OCI-LY7 (cell line): ENCODE data around the gene FCHSD2. TPM values are rescaled to one million over a fixed set of nuclear protein-coding genes. Genes with fewer than 3 reads are reported as not detected.

Experiments
- BruUV-seq: library from RNA; stranded (reverse); fragments of 400-500 nt; replicated peaks from 2 replicates; lab custom pipeline; 2021; lab: Mats Ljungman, UMichigan
- CTCF ChIA-PET: fragments of 300-600 bp; sonication (Branson Sonifier 250); formaldehyde crosslinking; loops from one replicate; lab custom pipeline; 2022; ENCODE audit warnings: antibody characterized with exemption; ENCODE audit not compliant: unreplicated experiment; lab: Charles Lee
- POLR2A ChIA-PET: fragments of 300-600 bp; sonication (Branson Sonifier 250); formaldehyde crosslinking; loops from one replicate; lab custom pipeline; 2022; ENCODE audit warnings: antibody characterized with exemption; lab: Charles Lee
- DNase-seq: peaks from one replicate; pipeline ENCODE4 v3.0.0-alpha.2; 2015; ENCODE audit warnings: low spot score
- H2AFZ ChIP-seq: fragments of 200-600 bp; sonication (generic), shearing (Covaris generic); 2 replicates; pipeline ENCODE4 v1.6.1; 2014; ENCODE audit warnings: mild to moderate bottlenecking, antibody characterized with exemption, low read length, moderate library complexity
- H3K27ac ChIP-seq: fragments of 200-600 bp; sonication (generic); 2 replicates; pipeline ENCODE4 v1.5.1; 2014; ENCODE audit warnings: mixed run types, low read depth, mild to moderate bottlenecking, moderate library complexity, low read length, inconsistent platforms; ENCODE audit not compliant: poor library complexity, severe bottlenecking
- H3K36me3 ChIP-seq: fragments of 200-600 bp; sonication (generic); 2 replicates; pipeline ENCODE4 v1.6.1; 2014; ENCODE audit warnings: mild to moderate bottlenecking, antibody characterized with exemption, low read length, moderate library complexity, mixed read lengths; ENCODE audit not compliant: insufficient read depth
- H3K4me1 ChIP-seq: fragments of 200-600 bp; sonication (generic); 2 replicates; pipeline ENCODE4 v1.5.1; 2014; ENCODE audit warnings: mild to moderate bottlenecking, low read length; ENCODE audit not compliant: insufficient read depth, poor library complexity, severe bottlenecking
- H3K4me2 ChIP-seq: fragments of 200-600 bp; sonication (generic); 2 replicates; pipeline ENCODE4 v1.6.1; 2014; ENCODE audit warnings: mild to moderate bottlenecking, low read length
- H3K4me3 ChIP-seq: fragments of 200-600 bp; sonication (generic); 2 replicates; pipeline ENCODE4 v1.5.1; 2014; ENCODE audit warnings: mild to moderate bottlenecking, low read depth, low read length; ENCODE audit not compliant: poor library complexity, severe bottlenecking
- H3K79me2 ChIP-seq: fragments of 200-600 bp; sonication (generic); 2 replicates; pipeline ENCODE4 v1.6.1; 2016; ENCODE audit warnings: low read depth, mild to moderate bottlenecking, low read length, moderate library complexity, mixed read lengths; ENCODE audit not compliant: insufficient read depth
- H3K9me2 ChIP-seq: fragments of 200-600 bp; sonication (generic); 2 replicates; pipeline ENCODE4 v1.6.1; 2016; ENCODE audit warnings: mild to moderate bottlenecking, low read length, mixed read lengths; ENCODE audit not compliant: insufficient read depth
- H3K9me3 ChIP-seq: fragments of 200-600 bp; sonication (generic); 2 replicates; pipeline ENCODE4 v1.6.1; 2014; ENCODE audit warnings: mild to moderate bottlenecking, mixed run types, low read length, mixed read lengths
- H4K20me1 ChIP-seq: fragments of 200-600 bp; sonication (generic); 2 replicates; pipeline ENCODE4 v1.6.1; 2014; ENCODE audit warnings: mild to moderate bottlenecking, antibody characterized with exemption, low read length, moderate library complexity, mixed read lengths; ENCODE audit not compliant: insufficient read depth
- CTCF ChIP-seq: fragments of 200-600 bp; sonication (generic); conservative IDR thresholded peaks from 2 replicates; pipeline ENCODE4 v1.5.1; 2014; ENCODE audit warnings: mild to moderate bottlenecking, antibody characterized with exemption, low read length, moderate library complexity, mixed read lengths
- EZH2phosphoT487 ChIP-seq: fragments of 200-600 bp; sonication (generic); IDR thresholded peaks from 2 replicates; pipeline ENCODE4 v1.6.1; 2018; ENCODE audit warnings: low read depth, borderline replicate concordance, mild to moderate bottlenecking, mixed run types, antibody characterized with exemption, low read length, moderate library complexity, mixed read lengths
- intact Hi-C: fragments of 100-400 bp; cut with micrococcal nuclease; formaldehyde crosslinking; loops from one replicate; pipeline ENCODE4 v1.10.0; 2022; ENCODE audit not compliant: unreplicated experiment
- total RNA-seq, 2 experiments: library from RNA; depleted of rRNA in 1 of 2; stranded (reverse); fragments of >200 nt in 1 of 2; shearing (Covaris generic) in 1 of 2; gene quantifications; 2 replicates each; pipeline ENCODE4 v1.2.3, GENCODE V29; 2014 to 2022

The FCHSD2 gene
- total RNA-seq, 2 experiments from 2014 or later, result 39.0 to 147 TPM

DNA sequence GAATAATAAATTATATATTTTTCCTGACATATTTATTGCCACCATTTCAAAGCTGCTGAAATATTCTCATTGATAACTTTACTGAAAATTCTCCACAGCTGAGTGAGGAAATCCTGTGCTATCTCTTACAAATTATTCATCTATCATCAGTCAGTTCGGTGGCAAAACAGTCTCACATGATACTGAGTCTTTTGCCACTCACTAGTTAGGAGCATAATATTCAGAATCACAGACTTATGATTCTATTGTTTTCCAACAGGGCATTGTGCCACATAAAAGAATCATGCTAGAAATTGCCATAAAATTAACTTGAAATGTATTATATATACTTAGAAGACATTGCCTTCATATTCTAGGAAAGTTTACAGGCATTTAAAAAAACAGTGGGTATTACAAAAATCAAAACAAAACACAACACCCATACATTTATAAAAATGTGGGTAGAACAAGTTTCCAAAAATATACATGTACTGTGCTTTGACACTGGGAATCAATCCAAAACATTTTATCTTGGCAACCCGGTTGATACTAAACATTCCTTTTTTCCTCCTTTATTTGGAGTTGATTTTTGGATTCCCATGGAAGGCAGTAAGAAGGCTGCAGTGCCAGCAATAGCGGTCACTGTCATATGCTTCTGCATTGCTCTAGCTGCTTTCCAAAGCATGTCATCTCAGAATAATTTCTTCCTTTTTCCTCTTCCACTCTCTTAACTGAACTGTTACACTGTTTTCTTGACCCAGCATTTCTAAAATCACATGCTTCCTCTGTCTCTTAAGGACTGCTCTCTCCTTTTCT is 285.4 kb downstream of the FCHSD2 start:
- ChIA-PET POLR2A (no interaction called here), CTCF (no interaction called here)
- Histone ChIP-seq H3K27ac (no peak overlapping the region), H3K79me2 (peaks cover 5% of the 10 kb centered on the region; the same call in 1 of the 2 replicates), H3K4me3 (no peak overlapping the region), H3K4me2 (no peak overlapping the region), H4K20me1 (no peaks in the 10 kb centered on the region), H3K36me3 (peaks cover 92% of the 10 kb centered on the region), H3K9me2 (no peaks in the 10 kb centered on the region), H3K4me1 (no peaks in the 10 kb centered on the region), H3K9me3 (no peaks in the 10 kb centered on the region), H2AFZ (no peak overlapping the region)
- DNase-seq, result no peak
- TF ChIP-seq EZH2phosphoT487 (no peak), CTCF (no peak)
- BruUV-seq, result no TSS peak
- intact Hi-C loops, result no loop called here

GRCh38 chr11:72856065-72856464 is 286.1 kb downstream of the FCHSD2 start:
- Histone ChIP-seq H4K20me1 (no peaks in the 10 kb centered on the region), H3K36me3 (peaks cover 92% of the 10 kb centered on the region), H3K4me1 (no peaks in the 10 kb centered on the region), H3K4me3 (no peak overlapping the region), H3K4me2 (no peak overlapping the region), H3K27ac (no peak overlapping the region), H2AFZ (no peak overlapping the region), H3K79me2 (peaks cover 2% of the 10 kb centered on the region; the same call in 1 of the 2 replicates), H3K9me3 (no peaks in the 10 kb centered on the region), H3K9me2 (no peaks in the 10 kb centered on the region)
- CTCF ChIA-PET, result no interaction called here
- POLR2A ChIA-PET, result no interaction called here
- intact Hi-C loops, result no loop called here
- DNase-seq, result no peak
- TF ChIP-seq EZH2phosphoT487, result no peak
- TF ChIP-seq CTCF, result no peak
- no TSS peak for BruUV-seq

DNA sequence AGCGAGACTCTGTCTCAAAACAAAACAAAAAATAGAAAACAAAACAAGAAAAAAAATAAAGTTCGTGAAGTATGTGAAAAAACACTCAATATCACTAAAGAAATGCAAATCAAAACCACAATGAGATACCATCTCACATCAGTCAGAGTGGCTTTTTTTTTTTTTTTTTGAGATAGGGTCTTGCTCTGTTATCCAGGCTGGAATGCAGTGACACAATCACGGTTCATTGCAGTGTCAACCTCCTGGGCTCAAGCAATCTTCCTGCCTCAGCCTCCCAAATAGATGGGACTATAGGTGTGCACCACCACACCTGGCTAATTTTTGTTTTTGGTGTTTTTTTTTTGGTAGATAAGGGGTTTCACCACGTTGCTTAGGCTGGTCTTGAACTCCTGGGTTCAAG is 290.4 kb downstream of the FCHSD2 start:
- no peak overlapping the region for H3K4me2 ChIP-seq
- no peak for DNase-seq
- no peaks in the 10 kb centered on the region for H3K4me1 ChIP-seq
- H3K9me3 ChIP-seq, result no peaks in the 10 kb centered on the region
- no peaks in the 10 kb centered on the region for H3K9me2 ChIP-seq
- no peaks in the 10 kb centered on the region for H4K20me1 ChIP-seq
- TF ChIP-seq EZH2phosphoT487 (no peak), CTCF (no peak)
- peaks cover 91% of the 10 kb centered on the region for H3K36me3 ChIP-seq
- ChIA-PET CTCF (no interaction called here), POLR2A (no interaction called here)
- H3K27ac ChIP-seq, result no peak overlapping the region
- intact Hi-C loops, result no loop called here
- no peak overlapping the region for H2AFZ ChIP-seq
- no peaks in the 10 kb centered on the region; the same call in 1 of the 2 replicates for H3K79me2 ChIP-seq
- no TSS peak for BruUV-seq
- H3K4me3 ChIP-seq, result no peak overlapping the region
